DMS114 treated with DMSO at 0.1 percent for 48 hours (cell line): ENCODE results near the gene ARL4D.
"Not testable (repeated sequence)": the region's sequence is repeated elsewhere in the genome, so short reads cannot be mapped to it uniquely, and the experiment has no call there.

Experiments used
- DNase-seq: peaks from one replicate; lab custom pipeline; 2025; ENCODE audit not compliant: unreplicated experiment; lab: John Stamatoyannopoulos, UW

Gene ARL4D

GRCh38 chr17:43368740-43369506 lies 29.9 kb upstream of the ARL4D start:
- peak; percentile 79 for DNase-seq

GRCh38 chr17:43369986-43370385 lies 28.8 kb upstream of the ARL4D start:
- no peak for DNase-seq

GRCh38 chr17:43371227-43371821 lies 27.5 kb upstream of the ARL4D start:
- no peak for DNase-seq

DNA sequence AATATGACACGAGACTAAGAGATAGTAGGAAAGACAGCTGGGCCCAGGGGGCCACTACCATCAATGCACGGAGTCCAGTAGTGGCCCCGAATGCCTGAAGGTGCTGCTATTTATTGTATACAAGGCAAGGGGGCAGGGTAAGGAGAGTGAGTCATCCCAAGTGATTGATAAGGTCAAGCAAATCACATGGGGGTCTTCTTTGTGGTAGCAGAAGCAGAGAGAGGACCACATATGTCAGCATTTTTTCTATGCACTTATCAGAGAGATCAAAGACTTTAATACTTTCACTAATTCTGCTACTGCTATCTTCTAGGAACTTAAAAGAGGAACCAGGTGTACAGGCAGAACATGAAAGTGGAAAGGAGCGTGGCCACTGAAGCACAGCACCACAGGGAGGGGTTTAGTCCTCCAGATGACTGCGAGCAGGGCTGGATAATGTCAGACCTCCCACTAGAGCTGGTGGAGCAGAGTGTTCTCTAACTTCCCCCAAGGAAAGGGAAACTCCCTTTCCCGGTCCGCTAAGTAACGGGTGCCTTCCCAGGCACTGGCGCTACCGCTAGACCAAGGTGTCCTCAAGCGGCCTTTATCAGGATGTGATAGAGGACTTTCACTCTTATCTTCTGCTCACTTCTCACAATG lies 26.4 kb upstream of the ARL4D start:
- DNase-seq = no peak

- no peak for DNase-seq
These were observed 25.4 kb upstream of the ARL4D start for GRCh38 chr17:43373356-43373755.

DNA sequence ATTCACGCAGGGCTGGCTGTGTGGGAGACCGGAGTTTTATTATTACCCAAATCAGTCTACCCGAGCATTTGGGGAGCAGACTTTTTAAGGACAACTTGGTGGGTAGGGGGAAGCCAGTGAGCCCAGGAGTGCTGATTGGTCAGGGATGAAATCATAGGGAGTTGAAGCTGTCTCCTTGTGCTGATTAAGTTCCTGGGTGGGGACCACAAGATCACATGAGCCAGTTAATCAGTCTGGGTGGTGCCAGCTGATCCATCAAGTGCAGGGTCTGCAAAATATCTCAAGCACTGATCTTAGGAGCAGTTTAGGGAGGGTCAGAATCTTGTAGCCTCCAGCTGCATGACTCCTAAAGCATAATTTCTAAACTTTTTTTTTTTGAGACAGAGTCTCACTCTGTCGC lies 22.9 kb upstream of the ARL4D start:
- DNase-seq = not testable (repeated sequence)

- DNase-seq = no peak
These were observed 21.6 kb upstream of the ARL4D start for GRCh38 chr17:43377056-43377810.

DNA sequence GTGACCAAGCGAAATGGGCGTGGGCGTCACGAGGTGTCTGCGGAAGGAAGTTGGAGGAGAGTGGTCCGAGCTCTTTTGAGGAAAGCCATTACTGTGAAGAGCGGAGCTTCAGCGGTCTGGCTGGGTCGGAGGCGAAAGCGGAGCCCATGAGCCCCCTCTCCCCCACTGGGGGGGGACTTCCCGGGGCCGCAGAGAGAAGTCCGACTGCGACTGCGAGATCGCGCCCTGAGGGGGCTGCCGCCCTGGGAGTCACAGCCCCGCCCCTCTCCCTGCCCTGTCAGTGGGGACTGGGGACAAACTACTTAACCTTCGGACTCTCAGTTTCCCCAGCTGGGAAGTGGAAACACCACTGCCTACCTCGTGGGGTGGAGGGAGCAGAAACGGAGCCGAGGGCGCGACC lies 20.0 kb upstream of the ARL4D start:
- no peak for DNase-seq

GRCh38 chr17:43380307-43380706 lies 18.5 kb upstream of the ARL4D start:
- no peak for DNase-seq

DNA sequence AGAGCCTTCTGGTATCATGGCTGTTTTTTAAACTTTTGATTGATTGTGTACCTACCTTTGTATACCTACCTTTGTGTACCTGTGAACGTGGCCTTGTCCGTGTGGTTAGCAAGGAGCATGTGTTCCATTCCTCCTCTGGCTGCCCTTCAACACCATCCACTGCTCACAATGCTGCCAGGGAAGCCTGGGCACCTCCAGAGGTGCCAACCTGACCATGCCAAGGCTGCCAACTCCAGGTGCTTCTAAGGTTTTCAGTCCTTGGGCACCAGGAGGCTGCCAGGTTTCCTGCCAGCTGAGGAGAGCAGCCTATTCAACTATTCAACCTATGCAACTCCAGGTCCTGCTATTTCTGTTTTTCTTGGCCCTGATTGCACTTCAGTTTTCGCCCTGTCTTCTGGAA lies 17.6 kb upstream of the ARL4D start:
- no peak for DNase-seq

- no peak for DNase-seq
These were observed 17.2 kb upstream of the ARL4D start for GRCh38 chr17:43381621-43382020.

- no peak for DNase-seq
These were observed 16.0 kb upstream of the ARL4D start for GRCh38 chr17:43382776-43383175.

GRCh38 chr17:43383372-43383771 lies 15.4 kb upstream of the ARL4D start:
- no peak for DNase-seq

GRCh38 chr17:43383826-43384475 lies 14.8 kb upstream of the ARL4D start:
- no peak for DNase-seq

- no peak for DNase-seq
These were observed 14.3 kb upstream of the ARL4D start for GRCh38 chr17:43384476-43384862.

DNA sequence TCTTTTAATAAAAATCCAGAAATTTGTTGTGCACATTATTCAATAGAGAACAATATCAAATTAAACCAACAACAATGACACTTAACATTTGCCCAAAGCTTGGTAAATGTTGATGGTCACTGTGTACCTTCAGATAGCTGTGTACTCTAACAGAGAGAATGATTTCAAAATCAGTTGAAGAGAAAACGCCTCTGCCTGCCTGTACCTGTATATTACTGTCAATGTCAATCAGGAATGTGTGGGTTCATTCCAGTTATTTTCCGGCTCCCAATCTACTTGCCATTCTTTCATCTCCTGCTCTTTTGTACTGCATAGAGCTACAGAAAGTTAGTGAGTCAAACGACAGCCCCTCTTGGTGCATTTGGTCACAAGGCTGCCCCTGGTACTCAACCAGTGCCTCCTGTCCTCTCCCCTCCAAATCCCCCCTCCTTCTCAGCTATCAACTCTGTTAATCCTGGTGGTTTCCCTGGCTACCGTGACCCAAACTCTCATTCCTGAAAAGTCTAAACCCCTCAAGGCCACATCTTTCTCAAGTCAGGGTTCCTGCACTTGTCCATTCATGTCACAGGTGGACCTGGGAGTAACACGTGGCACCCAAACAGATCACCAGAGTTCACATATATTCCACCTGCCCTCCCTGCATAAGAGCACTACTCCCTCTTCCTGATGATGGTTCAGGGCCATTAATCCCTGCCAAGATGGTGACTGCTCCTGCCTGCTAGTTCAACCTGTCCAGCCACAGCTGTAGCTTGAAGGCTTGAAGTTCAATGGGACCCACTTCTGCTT lies 13.6 kb upstream of the ARL4D start:
- DNase-seq = no peak

DNA sequence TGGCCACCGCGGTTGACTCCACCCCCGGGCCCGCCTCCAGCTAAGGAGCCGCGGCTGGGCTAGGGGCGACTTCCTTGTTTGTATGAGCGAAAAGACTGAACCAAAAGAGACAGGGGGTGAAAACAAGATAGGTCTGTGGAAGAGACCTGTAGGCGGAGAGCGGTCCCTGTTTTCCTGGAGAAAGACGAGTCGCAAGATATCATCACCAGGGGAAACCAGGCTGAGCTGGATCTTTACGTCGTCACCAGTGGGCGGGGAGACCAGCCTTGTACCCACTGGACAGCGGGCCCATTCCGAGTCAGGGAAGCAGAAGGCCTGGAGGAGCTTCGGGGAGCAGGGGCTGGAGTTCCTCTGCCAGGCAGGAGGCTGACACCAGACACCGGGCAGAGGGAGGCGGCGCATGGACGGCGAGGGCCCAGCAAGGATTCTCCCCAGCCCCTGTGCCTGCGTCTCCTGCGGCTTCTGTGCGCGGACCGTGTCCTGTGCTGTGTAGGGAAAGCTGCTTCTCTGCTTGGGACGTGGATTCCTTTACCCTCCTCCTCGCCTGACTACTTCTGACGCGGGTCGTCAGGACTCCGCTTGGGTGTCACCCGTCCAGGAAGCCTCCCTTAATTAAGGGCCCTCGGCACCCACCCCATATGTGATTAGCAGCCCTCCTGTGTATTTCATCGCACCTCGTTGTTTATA lies 10.3 kb upstream of the ARL4D start:
- peak; percentile 80 for DNase-seq

- DNase-seq = peak; percentile 61
These were observed 9.5 kb upstream of the ARL4D start for GRCh38 chr17:43389046-43389947.

DNA sequence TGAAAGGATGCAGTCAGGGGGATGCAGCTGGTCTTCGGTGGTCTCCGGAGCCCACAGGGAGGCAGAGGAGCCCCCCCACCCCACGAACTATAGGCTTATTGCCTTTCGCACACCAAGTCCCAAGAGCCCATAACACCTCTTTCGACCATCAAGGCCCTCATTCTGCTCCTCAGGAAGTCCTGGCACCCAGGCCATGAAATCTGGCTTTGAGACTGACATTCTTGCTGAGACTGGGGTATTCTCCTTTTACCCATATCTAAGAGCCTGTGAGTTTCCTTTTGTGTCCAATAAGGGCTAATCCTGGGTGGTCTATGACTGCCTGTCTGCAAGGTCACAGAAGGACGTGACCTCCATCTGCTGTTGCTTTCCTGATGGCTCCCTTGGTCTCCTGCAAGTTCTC lies 6.4 kb upstream of the ARL4D start:
- no peak for DNase-seq
